GM18511 (cell line): ENCODE results near the gene LSM7.

Experiments used
- ATAC-seq: cut with Tn5 transposase; IDR thresholded peaks from one replicate; pipeline ENCODE4 v1.9.1; 2021; ENCODE audit warnings: mild to moderate bottlenecking, moderate library complexity; ENCODE audit not compliant: unreplicated experiment

The LSM7 gene

DNA sequence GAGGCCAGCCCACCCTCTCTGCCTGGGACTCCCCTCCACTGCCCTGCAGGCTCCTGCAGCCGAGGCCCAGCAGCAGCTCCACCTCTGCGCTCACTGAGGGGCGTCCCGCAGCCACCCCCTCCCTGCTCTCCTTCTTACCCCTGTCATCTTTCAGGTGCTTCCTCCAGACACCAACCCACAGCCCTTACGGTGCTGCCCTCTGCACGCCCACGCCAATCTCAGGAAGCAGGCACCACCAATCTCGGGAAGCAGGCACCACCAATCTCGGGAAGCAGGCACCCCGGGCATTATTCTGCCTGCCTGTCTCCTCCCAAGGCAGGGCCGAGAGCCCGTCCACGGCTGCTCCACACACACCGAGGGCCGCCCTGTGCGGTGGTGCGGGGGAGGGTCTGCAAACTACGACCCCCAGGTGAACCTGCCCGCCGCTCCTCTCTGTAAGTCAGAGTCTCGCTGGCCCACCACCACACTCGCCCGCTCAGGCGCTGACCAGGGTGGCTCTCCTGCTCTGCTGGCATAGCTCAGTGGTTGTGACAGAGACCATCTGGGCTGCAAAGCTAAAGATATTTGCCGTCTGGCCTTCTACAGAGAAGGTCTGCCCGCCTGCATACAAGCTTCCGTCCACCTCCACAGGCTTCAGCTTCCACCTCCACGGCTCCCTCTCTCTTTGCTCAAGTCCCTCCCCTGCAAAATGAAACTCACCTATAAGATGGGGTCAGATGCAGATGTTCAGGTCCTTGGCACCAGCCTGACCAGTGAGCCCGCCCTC lies 2.9 kb downstream of the LSM7 start:
- no peak for ATAC-seq

DNA sequence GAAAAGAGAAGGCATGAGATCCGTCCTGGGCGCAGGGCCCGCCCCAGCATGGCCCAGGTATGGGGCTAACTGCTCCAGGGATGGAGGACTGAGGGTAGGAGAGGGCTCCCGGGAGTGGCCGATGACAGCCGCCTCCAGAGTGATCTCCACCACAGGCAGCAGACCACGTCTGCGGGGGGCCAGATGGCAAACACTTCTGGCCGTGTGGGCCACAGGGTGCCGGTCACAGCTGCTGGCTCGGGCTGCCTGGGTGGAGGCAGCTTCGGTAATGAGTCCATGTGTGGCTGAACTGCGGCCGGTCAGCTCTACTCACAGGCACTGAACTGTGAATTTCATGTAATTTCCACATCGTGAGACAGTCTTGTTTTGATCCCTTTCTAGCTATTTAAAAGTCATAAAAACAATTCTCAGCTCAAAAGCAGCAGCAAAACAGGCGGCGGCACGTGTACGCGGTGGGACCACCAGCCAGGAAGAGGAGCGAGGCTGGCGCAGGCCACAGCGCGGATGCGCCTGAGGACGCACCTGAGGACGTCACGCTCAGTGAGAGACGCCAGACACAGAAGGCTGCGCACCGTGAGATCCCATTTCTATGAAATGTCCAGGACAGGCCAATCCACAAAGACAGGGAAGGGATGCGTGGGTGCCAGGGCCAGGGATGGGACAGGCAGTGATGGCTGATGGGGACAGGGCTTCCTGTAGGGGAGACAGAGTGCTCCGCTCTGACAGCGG lies 4.0 kb downstream of the LSM7 start:
- no peak for ATAC-seq

DNA sequence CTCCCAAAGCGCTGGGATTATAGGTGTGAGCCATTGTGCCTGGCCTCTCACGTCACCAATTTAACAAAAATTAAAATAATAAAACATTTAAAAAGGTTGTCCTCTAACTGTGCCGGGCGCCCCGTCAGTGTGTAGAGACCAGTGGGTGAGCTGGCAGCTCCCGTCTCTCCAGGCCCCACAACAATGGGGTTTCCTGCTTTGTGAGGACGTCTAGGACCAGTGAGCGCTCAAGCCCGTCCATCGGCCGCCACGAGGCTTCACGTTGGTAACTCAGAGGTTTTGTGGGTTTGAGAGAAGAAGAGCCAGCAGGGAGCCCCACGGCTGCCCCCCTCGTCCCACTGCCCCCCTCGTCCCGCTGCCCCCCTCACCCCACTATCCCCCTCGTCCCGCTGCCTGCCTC lies 4.7 kb downstream of the LSM7 start:
- ATAC-seq = no peak

DNA sequence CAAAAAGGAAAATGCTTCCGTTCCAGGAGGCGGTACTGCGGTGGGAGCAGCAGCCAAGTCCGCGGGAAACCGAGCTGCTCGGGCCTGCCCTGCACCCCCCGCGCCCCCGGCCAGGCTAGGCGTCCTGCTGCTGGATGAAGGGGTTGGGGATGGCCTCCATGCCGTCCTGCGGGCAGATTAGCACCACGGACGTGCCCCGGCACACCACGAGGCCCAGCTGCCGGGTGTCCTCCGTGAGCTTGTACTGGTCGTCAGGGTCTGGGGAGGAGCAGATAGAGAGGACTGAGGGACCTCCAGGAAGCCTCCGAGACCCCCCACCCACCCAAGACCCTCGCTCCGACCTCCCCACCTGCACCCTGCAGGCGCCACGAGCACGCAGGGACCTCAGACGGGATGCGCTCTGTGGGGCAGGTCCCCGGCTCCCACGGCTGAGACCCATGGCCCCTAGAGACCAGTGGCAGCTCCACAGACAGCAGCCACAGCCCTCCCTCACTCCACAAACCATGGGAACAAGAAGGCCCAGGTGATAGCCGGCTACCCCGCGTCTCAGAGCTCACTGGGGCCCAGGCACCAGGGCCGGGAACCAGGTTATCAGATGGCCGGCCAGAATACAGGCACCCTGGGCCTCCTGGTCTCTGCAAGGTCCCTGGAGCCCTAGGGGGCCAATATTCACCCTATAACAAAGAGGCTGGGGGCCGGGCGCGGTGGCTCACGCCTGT lies 6.7 kb downstream of the LSM7 start:
- ATAC-seq = no peak

DNA sequence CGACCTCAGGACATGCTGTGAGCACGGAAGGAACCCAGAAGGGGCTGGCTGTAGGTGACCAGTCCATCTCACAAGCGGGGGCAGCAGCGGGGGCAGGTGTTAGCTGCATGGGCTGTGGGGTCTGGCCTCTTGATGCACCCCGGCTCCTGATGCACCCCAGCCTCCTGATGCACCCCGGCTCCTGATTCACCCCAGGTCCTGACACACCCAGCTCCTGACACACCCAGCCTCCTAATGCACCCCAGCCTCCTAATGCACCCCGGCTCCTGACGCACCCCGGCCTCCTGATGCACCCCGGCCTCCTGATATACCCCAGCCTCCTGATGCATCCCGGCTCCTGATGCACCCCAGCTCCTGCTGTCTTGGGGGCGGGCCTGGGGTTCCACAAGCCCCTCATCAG lies 7.4 kb downstream of the LSM7 start:
- no peak for ATAC-seq

DNA sequence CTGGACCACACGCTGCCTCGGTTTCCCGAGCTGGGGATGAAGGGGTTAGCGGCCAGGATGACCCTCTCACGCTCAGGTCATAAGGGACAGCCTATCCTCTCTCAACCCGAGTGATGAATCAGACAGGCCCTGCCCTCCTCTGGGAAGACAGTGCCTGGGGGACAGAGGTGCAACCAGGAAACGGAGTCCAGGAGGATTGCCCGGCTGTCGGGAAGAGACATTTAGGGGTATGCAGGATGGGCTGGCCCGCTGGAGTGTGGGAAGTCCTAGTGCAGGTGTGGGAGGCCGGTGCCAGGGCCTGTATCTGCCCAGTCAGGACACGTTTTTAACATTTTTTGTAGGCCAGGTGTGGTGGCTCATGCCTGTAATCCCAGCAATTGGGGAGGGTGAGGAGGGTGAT lies 8.3 kb downstream of the LSM7 start:
- ATAC-seq = no peak

DNA sequence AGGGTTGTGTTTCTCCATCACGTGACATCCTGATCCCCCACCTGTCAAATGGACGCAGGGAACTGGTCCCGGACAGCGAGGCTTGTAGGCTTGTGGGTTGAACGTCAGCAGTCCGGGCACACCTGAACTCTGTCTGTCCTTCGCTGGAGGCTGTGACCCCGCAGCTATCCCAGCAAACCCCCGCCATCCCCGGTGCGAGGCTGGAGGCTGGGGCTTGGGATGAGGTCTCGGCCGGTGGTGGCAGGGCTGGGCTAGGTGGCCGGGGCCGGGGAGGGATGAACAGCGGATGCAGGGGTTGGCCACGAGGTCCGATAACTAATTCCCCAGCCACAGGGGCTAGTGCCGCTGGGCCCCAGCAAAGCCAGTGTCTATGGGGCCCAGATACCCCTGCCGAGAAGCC lies 8.8 kb downstream of the LSM7 start:
- no peak for ATAC-seq

DNA sequence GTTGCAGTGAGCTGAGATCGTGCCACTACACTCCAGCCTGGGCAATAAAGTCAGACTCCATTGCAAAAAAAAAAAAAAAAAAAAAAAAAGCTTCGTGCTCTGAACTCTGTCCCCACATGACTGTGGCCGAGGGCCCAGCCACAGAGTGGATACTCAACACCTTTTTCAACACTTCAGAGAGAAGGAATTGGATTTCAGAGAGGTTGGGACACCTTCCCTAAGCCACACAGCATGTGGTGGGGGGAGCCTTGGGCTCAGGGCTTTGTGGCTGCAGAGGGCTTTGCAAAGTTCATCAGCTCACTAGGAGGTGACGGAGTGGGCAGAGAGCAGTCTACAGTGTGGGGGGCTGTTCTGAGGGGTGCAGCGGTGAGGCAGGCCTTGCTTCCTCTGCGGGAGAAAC lies 9.5 kb downstream of the LSM7 start:
- no peak for ATAC-seq

DNA sequence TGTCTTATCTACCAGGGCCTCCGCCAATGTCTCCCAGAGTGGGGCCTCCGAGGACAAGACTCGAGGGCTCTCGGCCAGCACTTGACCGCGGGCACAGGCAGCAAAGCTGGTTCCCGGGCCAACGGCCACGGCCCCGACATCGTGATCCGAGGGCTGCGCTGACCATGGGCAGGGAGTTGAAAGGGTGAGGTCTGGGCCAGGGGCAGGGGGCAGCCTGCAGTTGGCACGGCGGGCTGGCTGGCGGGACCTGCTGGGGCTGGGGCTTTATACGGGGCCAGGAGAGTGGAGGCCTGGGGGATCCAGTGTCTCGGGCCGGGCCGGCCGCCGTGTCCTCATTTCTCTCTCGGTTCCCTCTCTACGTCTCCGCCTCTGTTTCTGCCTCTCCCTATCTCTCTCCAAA lies 10.6 kb downstream of the LSM7 start:
- ATAC-seq = no peak

DNA sequence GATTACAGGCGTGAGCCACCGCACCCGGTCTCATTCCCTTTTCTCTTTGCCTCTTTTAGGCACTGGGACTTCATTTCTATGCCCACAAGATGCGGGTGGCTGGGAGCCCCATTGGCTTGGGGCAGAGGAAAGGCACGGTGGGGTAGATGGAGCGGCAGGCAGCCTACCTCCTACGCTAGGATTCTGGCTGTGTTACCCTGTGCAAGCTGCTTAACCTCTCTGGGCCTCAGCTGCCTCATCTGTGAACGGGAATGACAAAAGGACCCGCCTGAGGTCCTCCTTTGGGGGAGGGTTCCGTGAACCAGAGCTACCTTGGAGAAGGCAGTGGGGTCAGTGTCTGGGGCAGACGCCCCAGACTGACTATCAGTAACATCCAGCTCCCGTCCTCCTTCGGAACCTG lies 11.1 kb downstream of the LSM7 start:
- no peak for ATAC-seq

DNA sequence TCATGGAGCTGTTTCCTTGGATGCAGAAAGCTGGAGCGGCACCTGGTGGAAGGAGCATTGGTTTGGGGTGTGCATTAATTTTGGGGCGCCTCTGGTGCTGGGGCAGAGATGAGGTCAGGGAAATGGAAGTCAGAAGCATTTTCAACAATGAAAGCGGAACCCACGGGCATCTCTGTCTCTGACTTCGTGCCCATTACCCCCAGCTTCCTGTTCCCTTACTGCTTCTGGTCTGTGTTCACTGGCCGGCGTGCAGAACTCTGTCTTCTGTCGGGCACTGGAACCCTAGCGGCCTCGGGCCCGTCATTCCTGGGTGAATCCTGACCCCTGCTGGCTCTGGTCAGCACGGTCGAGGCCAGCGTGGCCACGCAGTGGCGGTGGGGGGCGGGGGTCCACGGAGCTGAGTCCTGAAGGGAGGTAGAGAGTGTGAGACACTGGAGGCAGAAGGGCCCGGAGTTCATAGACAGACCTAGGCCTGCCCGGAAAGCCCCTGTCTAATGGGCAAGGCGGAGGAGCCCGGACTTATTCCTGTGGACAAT lies 12.5 kb downstream of the LSM7 start:
- ATAC-seq = no peak

DNA sequence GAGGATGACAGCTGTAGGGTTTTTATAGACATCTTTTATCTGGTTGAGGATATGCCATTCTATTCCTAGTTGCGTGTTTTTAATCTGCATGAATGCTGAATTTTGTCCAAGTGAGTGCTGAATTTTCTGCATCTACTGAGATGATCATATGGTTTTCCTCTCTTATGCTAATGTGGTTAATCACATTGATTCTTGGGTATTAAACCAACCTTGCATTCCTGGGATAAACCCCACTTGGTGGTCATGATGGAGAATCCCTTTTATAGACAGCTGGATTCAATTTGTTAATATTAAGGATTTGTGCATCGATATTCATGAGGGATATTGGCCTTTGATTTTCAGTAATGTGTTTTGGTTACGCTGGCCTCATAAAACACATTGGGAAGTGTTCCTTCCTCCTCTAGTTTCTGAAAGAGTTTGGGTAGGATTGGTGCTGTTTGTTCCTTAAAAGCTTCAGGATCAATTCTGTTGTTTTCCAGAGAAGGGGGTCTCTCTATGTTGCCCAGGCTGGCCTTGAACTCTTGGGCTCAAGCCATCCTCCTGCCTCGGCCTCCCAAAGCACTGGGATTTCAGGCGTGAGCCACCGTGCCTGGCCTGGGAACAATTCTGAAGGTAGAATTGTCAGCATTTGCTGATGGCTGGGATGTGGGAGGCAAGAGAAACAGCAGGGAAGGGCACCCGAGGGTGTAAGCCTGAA lies 13.1 kb downstream of the LSM7 start:
- ATAC-seq = no peak

DNA sequence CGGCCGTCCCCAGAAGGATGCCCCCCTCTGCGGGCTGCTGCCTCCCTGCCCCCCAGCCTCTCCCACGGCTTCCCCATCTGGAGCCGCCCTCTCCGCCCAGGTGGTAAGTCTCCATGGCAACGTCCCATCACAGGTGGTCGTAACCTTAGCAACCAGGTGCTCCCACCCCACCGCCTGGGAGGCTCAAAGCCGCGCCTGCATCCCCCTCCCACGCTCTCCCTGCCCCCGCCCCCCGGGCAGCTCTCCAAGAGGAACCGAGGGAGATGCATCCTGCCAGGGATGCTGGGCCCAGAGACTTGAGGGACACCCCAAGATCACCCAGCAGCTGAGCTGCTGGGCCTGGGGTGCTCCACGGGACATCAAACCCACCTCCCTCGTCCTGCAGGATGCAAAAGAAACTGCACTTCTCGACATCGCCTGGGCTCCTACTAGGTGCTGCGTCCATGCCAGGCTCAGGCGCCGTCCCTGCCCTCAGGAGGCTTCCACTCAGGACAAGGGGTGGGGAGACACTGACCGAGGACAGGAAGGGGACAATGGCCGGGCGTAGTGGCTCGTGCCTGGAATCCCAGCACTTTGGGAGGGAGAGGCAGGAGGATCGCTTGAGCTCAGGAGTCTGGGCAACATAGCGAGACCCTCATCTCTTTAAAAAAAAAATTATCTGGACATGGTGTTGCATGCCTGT lies 15.4 kb downstream of the LSM7 start:
- ATAC-seq = no peak

DNA sequence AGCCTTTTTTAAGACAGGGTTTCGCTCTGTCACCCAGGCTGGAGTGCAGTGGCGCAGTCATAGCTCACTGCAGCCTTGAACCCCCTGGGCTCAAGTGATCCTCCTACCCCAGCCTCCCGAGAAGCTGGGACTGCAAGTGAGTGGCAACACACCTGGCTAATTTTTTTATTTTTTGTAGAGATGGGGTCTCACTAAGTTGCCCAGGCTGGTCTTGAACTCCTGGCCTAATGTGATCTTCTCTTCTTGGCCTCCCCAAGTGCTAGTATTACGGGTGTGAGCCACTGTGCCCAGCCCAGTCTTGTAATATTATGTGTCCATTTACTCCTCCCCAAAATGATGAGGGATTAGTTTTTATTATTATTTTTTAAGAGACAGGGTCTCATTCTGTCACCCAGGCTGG lies 17.3 kb downstream of the LSM7 start:
- ATAC-seq = no peak

DNA sequence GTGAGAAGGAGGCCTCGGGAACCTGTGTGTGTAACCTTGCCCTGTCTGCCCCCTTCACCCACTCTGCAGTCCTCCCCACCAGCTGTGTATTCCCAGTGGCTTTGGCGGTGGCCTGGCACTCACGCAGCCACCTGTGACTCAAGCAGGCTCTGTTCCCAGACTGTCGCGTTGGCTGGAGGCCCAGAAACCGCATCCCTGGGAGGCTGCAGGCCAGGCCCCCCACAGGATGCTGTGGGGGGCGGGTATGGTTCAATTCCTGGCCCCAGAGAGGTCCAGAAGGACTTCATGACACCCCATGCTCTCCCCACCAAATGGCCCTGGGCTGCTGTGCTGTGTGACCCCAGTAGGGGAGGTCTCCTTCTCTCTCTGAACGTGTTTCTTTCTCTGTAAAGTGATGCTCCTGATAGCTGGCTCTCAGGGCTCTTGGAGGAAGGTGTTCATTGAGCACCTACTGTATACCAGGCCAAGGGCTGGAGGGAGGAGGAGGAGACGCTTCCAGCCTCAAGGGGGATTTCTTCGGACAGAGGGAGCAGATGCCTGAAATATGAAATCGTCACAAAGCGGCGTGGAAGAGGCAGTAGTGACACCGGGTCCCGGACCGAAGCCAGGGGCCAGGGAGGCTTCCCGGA lies 18.5 kb downstream of the LSM7 start:
- no peak for ATAC-seq

DNA sequence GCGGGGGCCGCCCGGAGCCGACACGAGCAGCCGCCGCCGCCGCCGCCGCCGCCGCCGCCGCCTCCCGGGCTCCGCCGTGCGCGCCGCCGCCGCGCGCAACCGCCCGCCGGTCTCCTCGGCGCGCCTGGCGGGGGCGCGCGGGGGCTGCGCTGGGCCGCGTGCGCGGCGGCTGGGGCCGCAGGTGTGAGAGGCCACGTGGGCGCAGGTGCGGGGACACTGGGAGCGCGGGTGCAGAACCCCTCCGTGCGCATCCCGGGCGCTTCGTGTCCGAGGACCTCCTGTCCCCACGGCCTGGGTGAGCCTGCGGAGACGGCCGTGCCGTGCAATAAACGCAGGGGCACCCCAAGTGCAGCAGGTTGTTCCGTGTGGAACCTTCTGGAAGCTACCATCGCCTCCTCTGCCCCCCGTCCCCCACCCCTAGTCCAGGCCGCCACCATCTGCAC lies 20.3 kb downstream of the LSM7 start, which contains the start of gene LINGO3:
Gene LINGO3, minus strand, starts transcription at position 41 of the 443 bp plus-strand sequence. CDS start 16,378 bp downstream, outside the sequence.
- no peak for ATAC-seq

DNA sequence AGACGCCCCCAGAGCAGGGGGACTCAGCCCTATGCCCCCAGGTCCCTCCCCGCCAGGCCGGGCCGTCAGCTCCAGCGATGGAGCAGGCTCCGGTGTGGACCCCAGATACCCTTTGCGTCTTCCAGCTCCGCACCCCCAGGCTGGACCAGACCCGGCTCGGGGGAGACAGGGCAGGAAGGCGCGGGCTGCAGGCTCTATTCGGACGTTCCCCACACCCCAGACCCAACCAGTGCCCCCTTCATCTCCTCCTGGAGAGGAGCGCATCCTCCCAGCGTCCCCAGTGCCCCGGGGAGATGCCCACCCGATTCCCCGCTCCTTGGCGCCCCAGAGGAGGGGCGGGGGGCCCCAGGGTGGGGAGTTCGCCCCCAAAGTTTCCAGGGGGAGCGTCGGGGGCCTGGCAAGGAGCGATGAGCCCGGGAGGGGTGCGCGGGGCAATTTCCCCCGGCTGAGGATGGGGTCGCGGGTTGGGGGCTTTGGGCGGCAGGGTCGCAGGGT lies 20.8 kb downstream of the LSM7 start:
- ATAC-seq = no peak

DNA sequence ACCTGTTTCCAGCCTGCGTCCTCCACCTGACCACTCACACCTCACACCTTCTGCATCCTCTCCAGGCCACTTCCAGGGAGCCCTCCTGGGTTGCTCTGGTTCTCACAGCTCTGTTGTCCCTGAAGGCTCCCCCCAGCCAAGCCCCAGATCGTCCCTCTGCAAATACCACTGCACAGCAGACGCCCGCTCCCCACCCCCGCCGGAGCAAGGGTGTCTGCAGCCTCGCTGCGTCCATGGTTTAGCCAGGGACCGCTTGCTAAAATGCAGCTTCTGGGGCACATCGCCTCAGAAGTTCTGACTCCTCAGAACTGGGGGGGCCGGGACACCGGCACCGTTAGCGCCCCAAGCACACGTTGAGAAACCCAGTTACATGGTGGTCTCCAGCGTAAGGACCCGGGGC lies 21.4 kb downstream of the LSM7 start:
- ATAC-seq = no peak

DNA sequence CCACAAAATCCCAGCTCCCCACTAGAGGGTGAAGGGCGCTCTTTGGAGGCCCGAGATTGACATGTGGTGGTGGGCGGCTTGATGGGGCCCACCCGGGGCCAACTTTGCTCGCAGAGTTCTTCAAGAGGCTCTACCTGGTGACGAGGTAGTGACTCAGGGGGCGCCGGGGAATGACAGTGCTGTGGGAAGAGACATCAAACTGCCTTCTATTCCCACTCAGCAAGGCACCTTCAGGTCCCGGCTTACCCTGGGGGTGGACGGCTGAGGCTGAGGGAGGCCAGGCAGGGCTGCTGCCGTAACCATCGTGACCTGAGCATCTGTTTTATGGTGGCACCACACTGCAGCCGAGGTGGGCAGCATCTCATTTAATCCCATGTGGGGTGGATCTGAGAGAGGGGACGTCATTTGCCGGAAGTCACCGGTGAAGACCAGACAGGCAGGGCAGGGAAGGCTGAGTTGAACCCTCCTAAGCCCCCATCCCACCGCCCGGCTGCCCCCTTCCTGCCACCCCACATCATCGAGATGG lies 22.0 kb downstream of the LSM7 start:
- ATAC-seq = no peak
